SU-DHL-6 (cell line): ENCODE data around the gene ABHD4.

ENCODE experiments used
- H2AFZ ChIP-seq: fragments of 200-600 bp; sonication (generic); 2 replicates; pipeline ENCODE4 v1.6.1; 2014; ENCODE audit warnings: low read depth, mild to moderate bottlenecking, moderate library complexity, mixed read lengths, antibody characterized with exemption, low read length; ENCODE audit not compliant: severe bottlenecking
- H3F3A ChIP-seq: fragments of 200-600 bp; shearing (Covaris generic); 2 replicates; pipeline ENCODE4 v1.6.0; 2016; ENCODE audit warnings: antibody characterized with exemption, mild to moderate bottlenecking; ENCODE audit not compliant: insufficient read depth
- H3K27ac ChIP-seq: fragments of 200-600 bp; sonication (generic); 2 replicates; pipeline ENCODE4 v1.5.1; 2016; ENCODE audit warnings: low read depth, mild to moderate bottlenecking, low read length, moderate library complexity, mixed read lengths
- H3K27me3 ChIP-seq: fragments of 200-600 bp; sonication (generic), shearing (Covaris generic); 2 replicates; pipeline ENCODE4 v1.6.0; 2014; ENCODE audit warnings: mild to moderate bottlenecking, low read length
- H3K36me3 ChIP-seq: fragments of 200-600 bp; sonication (generic); 2 replicates; pipeline ENCODE4 v1.6.1; 2014; ENCODE audit warnings: mild to moderate bottlenecking, low read length, mixed read lengths
- H3K4me2 ChIP-seq: fragments of 300-600, 200-600 bp; shearing (Covaris generic), sonication (generic); 2 replicates; pipeline ENCODE4 v1.6.0; 2014; ENCODE audit warnings: low read length, low read depth, mild to moderate bottlenecking; ENCODE audit not compliant: poor library complexity, severe bottlenecking
- H3K4me3 ChIP-seq: fragments of 200-600 bp; sonication (generic); 2 replicates; pipeline ENCODE4 v1.5.1; 2014; ENCODE audit warnings: antibody characterized with exemption, low read length, mild to moderate bottlenecking, mixed read lengths; ENCODE audit not compliant: insufficient read depth, poor library complexity, severe bottlenecking
- H3K79me2 ChIP-seq: fragments of 200-600 bp; sonication (generic); 2 replicates; pipeline ENCODE4 v1.6.1; 2014; ENCODE audit warnings: mild to moderate bottlenecking, low read length, moderate library complexity; ENCODE audit not compliant: insufficient read depth
- H3K9ac ChIP-seq: fragments of 200-600 bp; sonication (generic); 2 replicates; pipeline ENCODE4 v1.7.0; 2014; ENCODE audit warnings: mild to moderate bottlenecking, low read length
- H3K9me2 ChIP-seq: fragments of 200-600 bp; sonication (generic); replicated peaks from 2 replicates; pipeline ENCODE4 v1.6.1; 2014; ENCODE audit warnings: low read length; ENCODE audit not compliant: insufficient read depth
- H3K9me3 ChIP-seq: fragments of 200-600 bp; sonication (generic); 2 replicates; pipeline ENCODE4 v1.6.1; 2014; ENCODE audit warnings: low read length, mixed read lengths; ENCODE audit not compliant: insufficient read depth
- H4K20me1 ChIP-seq: fragments of 200-600 bp; sonication (generic); 2 replicates; pipeline ENCODE4 v1.6.1; 2014; ENCODE audit warnings: low read depth, mild to moderate bottlenecking, antibody characterized with exemption, low read length, moderate library complexity, mixed read lengths
- CTCF ChIP-seq: fragments of 200-600 bp; sonication (generic); IDR thresholded peaks from one replicate; pipeline ENCODE4 v1.5.1; 2017; ENCODE audit warnings: antibody characterized with exemption, mild to moderate bottlenecking, low read length, moderate library complexity; ENCODE audit not compliant: insufficient read depth, poor library complexity, severe bottlenecking
- EZH2phosphoT487 ChIP-seq: fragments of 200-600 bp; sonication (generic), shearing (Covaris generic); conservative IDR thresholded peaks from 2 replicates; pipeline ENCODE4 v1.6.1; 2018; ENCODE audit warnings: mild to moderate bottlenecking, antibody characterized with exemption, low read length, moderate library complexity, mixed read lengths

ABHD4 gene

GRCh38 chr14:22646570-22647254, 48.6 kb downstream of the ABHD4 start:
- H3K9ac ChIP-seq = no peak overlapping the region
- no peak overlapping the region for H2AFZ ChIP-seq
- H3K79me2 ChIP-seq = no peaks in the 10 kb centered on the region
- H3K4me3 ChIP-seq = no peak overlapping the region
- no peak overlapping the region for H3K27ac ChIP-seq
- H4K20me1 ChIP-seq = no peaks in the 10 kb centered on the region
- H3K27me3 ChIP-seq = no peaks in the 10 kb centered on the region
- no peaks in the 10 kb centered on the region for H3K9me2 ChIP-seq
- H3K9me3 ChIP-seq = no peaks in the 10 kb centered on the region
- no peaks in the 10 kb centered on the region for H3F3A ChIP-seq
- TF ChIP-seq EZH2phosphoT487 (no peak), CTCF (no peak)
- no peaks in the 10 kb centered on the region for H3K36me3 ChIP-seq
- H3K4me2 ChIP-seq = no peak overlapping the region

DNA sequence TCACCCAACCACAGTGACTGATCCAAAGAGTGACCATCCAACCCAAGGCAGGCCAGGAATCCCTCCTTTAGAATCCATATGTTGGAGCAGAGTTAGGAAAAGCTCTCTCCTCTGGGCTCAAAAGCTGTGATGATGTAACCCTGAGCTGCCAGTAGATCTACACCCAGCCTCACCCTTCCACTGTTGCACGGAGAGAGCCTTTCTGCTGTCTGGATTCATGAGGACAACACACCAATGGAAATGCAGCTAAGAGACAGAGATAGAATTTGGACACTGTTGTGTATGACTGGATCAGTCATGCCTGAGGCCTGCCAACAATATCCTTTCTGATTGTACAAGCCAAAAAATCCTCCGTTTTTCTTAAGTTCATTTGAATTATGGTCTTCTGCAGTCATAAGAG, 50.4 kb downstream of the ABHD4 start:
- no peak overlapping the region for H2AFZ ChIP-seq
- no peak overlapping the region for H3K27ac ChIP-seq
- H3K79me2 ChIP-seq = no peaks in the 10 kb centered on the region
- no peaks in the 10 kb centered on the region for H3K36me3 ChIP-seq
- TF ChIP-seq EZH2phosphoT487 (no peak), CTCF (no peak)
- no peak overlapping the region for H3K9ac ChIP-seq
- no peaks in the 10 kb centered on the region for H3F3A ChIP-seq
- H3K9me3 ChIP-seq = no peaks in the 10 kb centered on the region
- no peaks in the 10 kb centered on the region for H4K20me1 ChIP-seq
- no peaks in the 10 kb centered on the region for H3K9me2 ChIP-seq
- no peaks in the 10 kb centered on the region for H3K27me3 ChIP-seq
- no peak overlapping the region for H3K4me2 ChIP-seq
- no peak overlapping the region for H3K4me3 ChIP-seq

GRCh38 chr14:22650046-22650739, 52.1 kb downstream of the ABHD4 start:
- Histone ChIP-seq H3F3A (no peaks in the 10 kb centered on the region), H2AFZ (no peak overlapping the region), H3K9ac (no peak overlapping the region), H3K36me3 (no peaks in the 10 kb centered on the region), H3K9me2 (no peaks in the 10 kb centered on the region), H3K27me3 (no peaks in the 10 kb centered on the region), H3K27ac (no peak overlapping the region), H3K9me3 (no peaks in the 10 kb centered on the region), H3K79me2 (no peaks in the 10 kb centered on the region), H3K4me3 (no peak overlapping the region), H4K20me1 (no peaks in the 10 kb centered on the region), H3K4me2 (no peak overlapping the region)
- TF ChIP-seq EZH2phosphoT487 (no peak), CTCF (no peak)
